Hematopoietic multipotent progenitor cell treated with erythropoietin and hydrocortisone succinate and interleukin-3 and kit ligand, for 17 days (in vitro differentiated cells): ENCODE data around the gene TMEM106A.
"Not testable (repeated sequence)": the region's sequence is repeated elsewhere in the genome, so short reads cannot be mapped to it uniquely, and the experiment has no call there.

Experiments
- DNase-seq: peaks from one replicate; pipeline ENCODE4 v3.0.0-alpha.2; 2015; ENCODE audit warnings: low spot score

TMEM106A gene

GRCh38 chr17:43211480-43212402 lies at the start of gene TMEM106A:
Gene TMEM106A (plus strand): TSS chr17:43211875. CDS start chr17:43213042, 1,167 bp downstream.
- DNase-seq, result peak; percentile 50

GRCh38 chr17:43165971-43166370 lies 45.7 kb upstream of the TMEM106A start:
- not testable (repeated sequence) for DNase-seq

GRCh38 chr17:43169561-43170139 lies 42.0 kb upstream of the TMEM106A start:
- DNase-seq, result no peak

- DNase-seq, result peak; percentile 95
Measured at GRCh38 chr17:43170140-43170765, 41.4 kb upstream of the TMEM106A start.

- DNase-seq, result peak; percentile 100
Measured at GRCh38 chr17:43170766-43171585, 40.7 kb upstream of the TMEM106A start, which contains the start of gene NBR1. Gene NBR1 (plus strand): TSS chr17:43171214. CDS start chr17:43175800, 4,586 bp downstream.

- peak; percentile 84 for DNase-seq
Measured at GRCh38 chr17:43171586-43172487, 39.8 kb upstream of the TMEM106A start.

- no peak for DNase-seq
Measured at GRCh38 chr17:43175213-43176118, 36.2 kb upstream of the TMEM106A start.

GRCh38 chr17:43176119-43176570 lies 35.5 kb upstream of the TMEM106A start:
- no peak for DNase-seq

- DNase-seq, result no peak
Measured at GRCh38 chr17:43183921-43184320, 27.8 kb upstream of the TMEM106A start.

- DNase-seq, result not testable (repeated sequence)
Measured at GRCh38 chr17:43186656-43187055, 25.0 kb upstream of the TMEM106A start.

- DNase-seq, result no peak
Measured at GRCh38 chr17:43193251-43193650, 18.4 kb upstream of the TMEM106A start.

- DNase-seq, result no peak
Measured at GRCh38 chr17:43199633-43200032, 12.0 kb upstream of the TMEM106A start.

GRCh38 chr17:43200127-43200526 lies 11.5 kb upstream of the TMEM106A start:
- no peak for DNase-seq

GRCh38 chr17:43203013-43203412 lies 8.7 kb upstream of the TMEM106A start:
- DNase-seq, result not testable (repeated sequence)

- no peak for DNase-seq
Measured at GRCh38 chr17:43210576-43210975, 1.1 kb upstream of the TMEM106A start.

GRCh38 chr17:43211123-43211479 lies 574 bp upstream of the TMEM106A start:
- DNase-seq, result no peak

- DNase-seq, result no peak
Measured at GRCh38 chr17:43212641-43213490, 1.2 kb downstream of the TMEM106A start.

- no peak for DNase-seq
Measured at GRCh38 chr17:43213545-43213944, 1.9 kb downstream of the TMEM106A start.

GRCh38 chr17:43215341-43215740 lies 3.7 kb downstream of the TMEM106A start:
- no peak for DNase-seq
